Colonic mucosa (tissue), 4 donors: ENCODE results near the gene PJVK. TPM values are rescaled to one million over a fixed set of nuclear protein-coding genes. Genes with fewer than 3 reads are reported as not detected.
"Not testable (repeated sequence)": the region's sequence is repeated elsewhere in the genome, so short reads cannot be mapped to it uniquely, and the experiment has no call there.

Source experiments
- DNase-seq: peaks from one replicate; pipeline ENCODE4 v3.0.0-alpha.2; 2020
- H3K27ac ChIP-seq: fragments of 200-600 bp; one replicate; pipeline ENCODE4 v1.8.0; 2021
- H3K27me3 ChIP-seq: fragments of 200-600 bp; one replicate; pipeline ENCODE4 v1.8.0; 2021
- H3K36me3 ChIP-seq: fragments of 200-600 bp; one replicate; pipeline ENCODE4 v1.8.0; 2021
- H3K4me1 ChIP-seq: fragments of 200-600 bp; one replicate; pipeline ENCODE4 v1.8.0; 2021; ENCODE audit warnings: mild to moderate bottlenecking
- H3K4me3 ChIP-seq: fragments of 200-600 bp; one replicate; pipeline ENCODE4 v1.8.0; 2021
- H3K9ac ChIP-seq, 2 donors: one replicate each; pipeline ENCODE4 v1.7.0; 2013; ENCODE audit warnings: control low read depth in 2 of 2, low read depth in 2 of 2, low read length in 2 of 2
- H3K9me3 ChIP-seq: fragments of 200-600 bp; one replicate; pipeline ENCODE4 v1.8.0; 2021
- intact Hi-C: fragments of 100-400 bp; cut with DNase I; formaldehyde crosslinking; loops from one replicate; pipeline ENCODE4 v1.14.1; 2022
- total RNA-seq, 2 donors: library from RNA; stranded (reverse); fragmentation: NEBNext Ultra II Directional in 1 of 2; extraction: Animal tissue kit (Norgen Biotek cat#: 25700) in 1 of 2; gene quantifications; one replicate each; pipeline ENCODE4 v1.2.1, GENCODE V29; 2021
- TF ChIP-seq, protein P1 (sequence below): fragments of 200-600 bp; IDR thresholded peaks from one replicate; pipeline ENCODE4 v1.8.0; 2022; ENCODE audit warnings: antibody characterized with exemption, mild to moderate bottlenecking
- donor health status: healthy.
- donor health status: DM: no; HTN: no; CAD: no.
- donor health status: DM: no; HTN: no; CAD: no.

PJVK gene
- total RNA-seq, 2 donors from 2014 or later = 0.96 to 1.8 TPM

DNA sequence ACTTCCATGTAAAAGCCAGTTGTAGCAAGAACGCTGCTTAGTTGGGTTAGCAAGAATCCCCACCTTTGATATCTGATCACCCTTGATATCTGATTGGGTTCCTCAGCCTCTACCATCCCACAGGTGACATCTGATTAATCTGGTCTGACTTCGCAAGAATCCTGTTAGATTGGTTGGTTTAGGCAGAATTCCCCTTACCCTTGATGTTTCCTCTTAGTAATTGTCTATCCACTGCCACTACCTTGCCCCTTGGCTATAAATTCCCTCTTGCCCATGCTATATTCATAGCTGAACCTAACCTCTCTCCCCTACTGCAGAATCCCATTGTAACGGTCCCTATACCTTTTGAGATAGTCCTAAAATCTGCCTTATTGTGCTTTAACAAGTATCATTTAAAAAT lies 33.3 kb upstream of the PJVK start:
- H3K27ac ChIP-seq = no peak overlapping the region
- TF ChIP-seq, protein P1, sequence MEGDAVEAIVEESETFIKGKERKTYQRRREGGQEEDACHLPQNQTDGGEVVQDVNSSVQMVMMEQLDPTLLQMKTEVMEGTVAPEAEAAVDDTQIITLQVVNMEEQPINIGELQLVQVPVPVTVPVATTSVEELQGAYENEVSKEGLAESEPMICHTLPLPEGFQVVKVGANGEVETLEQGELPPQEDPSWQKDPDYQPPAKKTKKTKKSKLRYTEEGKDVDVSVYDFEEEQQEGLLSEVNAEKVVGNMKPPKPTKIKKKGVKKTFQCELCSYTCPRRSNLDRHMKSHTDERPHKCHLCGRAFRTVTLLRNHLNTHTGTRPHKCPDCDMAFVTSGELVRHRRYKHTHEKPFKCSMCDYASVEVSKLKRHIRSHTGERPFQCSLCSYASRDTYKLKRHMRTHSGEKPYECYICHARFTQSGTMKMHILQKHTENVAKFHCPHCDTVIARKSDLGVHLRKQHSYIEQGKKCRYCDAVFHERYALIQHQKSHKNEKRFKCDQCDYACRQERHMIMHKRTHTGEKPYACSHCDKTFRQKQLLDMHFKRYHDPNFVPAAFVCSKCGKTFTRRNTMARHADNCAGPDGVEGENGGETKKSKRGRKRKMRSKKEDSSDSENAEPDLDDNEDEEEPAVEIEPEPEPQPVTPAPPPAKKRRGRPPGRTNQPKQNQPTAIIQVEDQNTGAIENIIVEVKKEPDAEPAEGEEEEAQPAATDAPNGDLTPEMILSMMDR = no peak
- H3K4me1 ChIP-seq = no peaks in the 10 kb centered on the region
- H3K36me3 ChIP-seq = no peaks in the 10 kb centered on the region
- H3K9me3 ChIP-seq = no peaks in the 10 kb centered on the region
- H3K27me3 ChIP-seq = no peaks in the 10 kb centered on the region
- DNase-seq = no peak
- no peak overlapping the region for H3K4me3 ChIP-seq
- intact Hi-C loops = loop anchor here (5.0 kb wide), 1 partner anchor 306 kb away; the partner anchor contains the start of gene RBM45
- H3K9ac ChIP-seq = no peak overlapping the region

DNA sequence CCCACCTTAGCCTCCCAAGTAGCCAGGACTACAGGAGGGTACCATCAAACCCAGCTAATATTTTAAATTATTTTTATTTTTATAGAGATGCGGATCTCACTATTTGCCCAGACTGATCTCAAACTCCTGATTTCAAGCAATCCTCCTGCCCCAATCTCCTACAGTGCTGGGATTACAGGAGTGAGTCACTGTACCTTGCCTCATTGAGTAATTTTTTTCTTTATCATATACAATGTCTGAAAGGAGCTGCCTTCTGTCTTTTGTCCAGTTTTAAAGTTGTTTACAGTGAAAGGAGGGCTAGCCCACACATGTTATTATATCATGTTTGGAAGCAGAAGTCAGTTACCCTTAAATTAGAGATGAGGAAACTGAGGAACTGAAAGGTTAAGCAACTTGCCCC lies 32.8 kb upstream of the PJVK start:
- Histone ChIP-seq H3K4me3 (no peak overlapping the region), H3K9ac (no peak overlapping the region), H3K9me3 (no peaks in the 10 kb centered on the region), H3K36me3 (no peaks in the 10 kb centered on the region), H3K27me3 (no peaks in the 10 kb centered on the region), H3K4me1 (no peaks in the 10 kb centered on the region), H3K27ac (no peak overlapping the region)
- intact Hi-C loops = loop anchor here (5.0 kb wide), 1 partner anchor 306 kb away; the partner anchor contains the start of gene RBM45
- TF ChIP-seq, protein P1 = no peak
- DNase-seq = no peak

DNA sequence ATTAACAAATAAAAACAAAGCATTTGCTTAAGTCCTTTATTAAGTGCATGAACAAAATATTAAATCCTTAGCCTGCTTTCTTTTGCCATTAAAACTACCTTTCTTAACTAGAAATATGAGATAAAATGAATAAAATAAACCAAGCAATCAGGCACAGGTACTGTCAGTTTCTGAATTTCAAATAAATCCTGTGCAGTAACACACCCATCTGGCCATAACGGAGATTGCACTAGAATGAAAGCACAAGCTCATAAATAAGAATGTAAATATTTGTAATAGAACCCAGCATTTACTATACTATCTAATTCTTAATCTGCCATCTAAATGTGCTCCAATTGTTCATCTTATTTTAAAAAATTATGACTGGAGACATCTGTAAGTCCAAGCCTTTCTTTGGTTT lies 32.1 kb upstream of the PJVK start:
- H3K27me3 ChIP-seq = no peaks in the 10 kb centered on the region
- H3K9ac ChIP-seq = no peak overlapping the region
- no peaks in the 10 kb centered on the region for H3K36me3 ChIP-seq
- no peak overlapping the region for H3K4me3 ChIP-seq
- intact Hi-C loops = loop anchor here (5.0 kb wide), 1 partner anchor 307 kb away; the partner anchor contains the start of gene RBM45
- H3K9me3 ChIP-seq = no peaks in the 10 kb centered on the region
- DNase-seq = no peak
- H3K4me1 ChIP-seq = no peaks in the 10 kb centered on the region
- TF ChIP-seq, protein P1 = no peak
- no peak overlapping the region for H3K27ac ChIP-seq

DNA sequence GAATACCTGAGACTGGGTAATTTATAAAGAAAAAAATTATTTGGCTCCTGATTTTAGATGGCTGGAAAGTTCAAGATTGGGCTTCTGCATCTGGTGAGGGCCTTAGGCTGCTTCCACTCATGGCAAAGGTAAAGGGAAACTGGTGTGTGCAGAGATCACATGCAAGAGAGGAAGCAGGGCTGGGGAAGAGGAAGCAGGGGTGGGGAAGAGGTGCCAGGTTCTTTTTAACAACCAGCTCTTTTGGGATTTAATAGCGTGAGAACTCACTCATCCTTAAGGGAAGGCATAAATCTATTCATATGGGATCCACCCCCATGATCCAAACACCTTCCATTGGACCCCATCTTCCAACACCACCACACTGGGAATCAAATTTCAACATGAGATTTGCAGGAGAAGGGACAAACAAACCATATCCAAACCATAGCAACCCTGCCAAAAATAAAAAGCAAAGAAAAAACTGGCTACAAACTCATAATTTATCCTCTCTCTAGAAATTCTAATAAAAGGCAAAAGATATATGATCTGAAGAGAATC lies 30.6 kb upstream of the PJVK start:
- no peak overlapping the region for H3K4me3 ChIP-seq
- H3K36me3 ChIP-seq = no peaks in the 10 kb centered on the region
- no peak overlapping the region for H3K9ac ChIP-seq
- DNase-seq = no peak
- no peaks in the 10 kb centered on the region for H3K9me3 ChIP-seq
- intact Hi-C loops = no loop called here
- no peak overlapping the region for H3K27ac ChIP-seq
- no peaks in the 10 kb centered on the region for H3K4me1 ChIP-seq
- no peaks in the 10 kb centered on the region for H3K27me3 ChIP-seq
- TF ChIP-seq, protein P1 = no peak

DNA sequence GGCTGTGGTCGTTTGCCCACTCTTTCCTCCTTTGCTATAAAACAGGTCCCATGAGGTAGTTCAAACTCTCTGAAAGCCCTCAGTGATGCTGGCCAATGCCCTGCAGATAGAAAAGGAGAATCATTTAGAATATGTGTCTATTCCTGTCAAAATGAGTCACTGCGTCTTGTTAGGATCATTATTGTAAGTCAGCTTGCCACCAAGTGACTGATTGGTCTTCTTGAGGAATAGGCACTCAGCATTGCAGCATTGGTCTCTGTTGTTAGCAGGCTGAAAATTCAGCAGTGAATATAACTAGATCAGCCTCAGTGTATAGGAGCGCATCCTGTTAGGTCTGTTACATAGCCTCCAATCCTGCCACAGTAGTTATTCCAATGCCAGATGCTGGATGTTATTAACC lies 29.1 kb upstream of the PJVK start:
- Histone ChIP-seq H3K27me3 (no peaks in the 10 kb centered on the region), H3K27ac (no peak overlapping the region), H3K4me3 (no peak overlapping the region), H3K4me1 (no peaks in the 10 kb centered on the region), H3K9me3 (no peaks in the 10 kb centered on the region), H3K36me3 (no peaks in the 10 kb centered on the region), H3K9ac (no peak overlapping the region)
- intact Hi-C loops = no loop called here
- TF ChIP-seq, protein P1 = no peak
- no peak for DNase-seq

DNA sequence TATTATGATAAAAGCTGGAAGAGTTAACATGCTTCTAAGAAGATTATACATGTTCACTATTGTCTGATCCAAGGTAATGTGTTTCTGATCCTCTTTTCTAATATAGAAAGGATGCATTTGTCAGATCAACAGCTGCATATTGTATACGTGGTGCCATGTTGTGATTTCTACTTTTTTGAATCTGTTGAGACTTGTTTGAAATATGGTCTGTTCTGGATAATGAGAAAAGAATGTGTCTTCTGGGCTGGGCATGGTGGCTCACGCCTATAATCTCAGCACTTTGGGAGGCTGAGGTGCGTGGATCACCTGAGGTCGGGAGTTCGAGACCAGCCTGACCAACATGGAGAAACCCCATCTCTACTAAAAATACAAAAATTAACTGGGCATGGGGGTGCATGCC lies 27.4 kb upstream of the PJVK start:
- H3K27me3 ChIP-seq = not testable (repeated sequence)

More for the DNA sequence above, 27.4 kb upstream of the PJVK start:
- H3K4me1 ChIP-seq, H3K27ac ChIP-seq, H3K4me3 ChIP-seq, H3K9ac ChIP-seq, H3K36me3 ChIP-seq, H3K9me3 ChIP-seq, DNase-seq, intact Hi-C loops: not testable (repeated sequence)
